Measurements from ENCODE around the gene GREM2. TPM values are rescaled to one million over a fixed set of nuclear protein-coding genes. Genes with fewer than 3 reads are reported as not detected.

The GREM2 gene
- total RNA-seq (2021) (0.07 to 0.17 TPM (median 0.11 TPM) in 3 replicates), Bru-seq, nascent RNA (percentile 15 among the genes with signal in this experiment)
- long read RNA-seq, experiment 1, partial matches to known transcripts, result 0 of 1 reads
- long read RNA-seq, experiment 1, other reads (novel, unspliced or antisense), result 1 of 1 reads
- long read RNA-seq, experiment 2, result 0 reads
- long read RNA-seq, experiment 3, result 0 reads

- CTCF ChIA-PET, result interaction anchor here (0.6 to 1.2 kb wide), 4 partner anchors 71 to 607 kb away, joined by 3 to 6 read pairs (median 4); no protein-coding TSS in a partner anchor
- H3K4me1 Mint-ChIP-seq, result peaks cover 55% of the 10 kb centered on the region
- ATAC-seq, result peak; percentile 87
- POLR2A ChIA-PET, result interaction anchor here (0.7 kb wide), 1 partner anchor 119 kb away, joined by 3 read pairs; no protein-coding TSS in a partner anchor
- no peaks in the 10 kb centered on the region for H3K36me3 Mint-ChIP-seq
- DNase-seq (ENCODE audit: low spot score), result peak; percentile 67
- H3K4me3 Mint-ChIP-seq, result peak within 1 kb of the TSS; percentile 79
- TF ChIP-seq ZNF232 (CRISPR knock-in tag; IDR thresholded peaks at IDR 0.05) (0 out of 2 replicates have a peak, but pooled peaks have one; percentile 15), PRDM15 (CRISPR knock-in tag; IDR thresholded peaks at IDR 0.05) (no peak)
- H3K27me3 Mint-ChIP-seq (ENCODE audit: low read depth), result peaks cover 22% of the 10 kb centered on the region
- no peaks in the 10 kb centered on the region for H3K9me3 Mint-ChIP-seq
- H3K27ac Mint-ChIP-seq, result no peak within 1 kb of the TSS
These were observed at the start of gene GREM2 for GRCh38 chr1:240611619-240612480. Gene GREM2 (minus strand): TSS chr1:240612155. CDS start chr1:240493475, 118,680 bp downstream.

GRCh38 chr1:240658312-240658960, 46.5 kb upstream of the GREM2 start:
- Mint-ChIP-seq H3K36me3 (no peaks in the 10 kb centered on the region), H3K4me1 (peaks cover 2% of the 10 kb centered on the region; the same call in 1 of the 2 replicates), H3K27me3 (ENCODE audit: low read depth) (no peaks in the 10 kb centered on the region), H3K9me3 (no peaks in the 10 kb centered on the region), H3K4me3 (no peak overlapping the region), H3K27ac (no peak overlapping the region)
- CTCF ChIA-PET, result no interaction called here
- TF ChIP-seq SOX15 (CRISPR knock-in tag; IDR thresholded peaks at IDR 0.05) (no peak), GABPB1 (CRISPR knock-in tag; IDR thresholded peaks at IDR 0.05) (no peak), HMGXB4 (CRISPR knock-in tag; IDR thresholded peaks at IDR 0.05) (no peak), OVOL2 (CRISPR knock-in tag; IDR thresholded peaks at IDR 0.05; ENCODE audit: borderline replicate concordance) (no peak), USF1 (CRISPR knock-in tag; IDR thresholded peaks at IDR 0.05) (no peak), EMX1 (CRISPR knock-in tag; IDR thresholded peaks at IDR 0.05) (no peak), GTF2I (CRISPR knock-in tag; conservative IDR thresholded peaks at IDR 0.05) (no peak), GRHL2 (CRISPR knock-in tag; IDR thresholded peaks at IDR 0.05; ENCODE audit: insufficient replicate concordance, severe bottlenecking) (no peak), MYBL2 (CRISPR knock-in tag; IDR thresholded peaks at IDR 0.05) (no peak), ZNF512 (CRISPR knock-in tag; IDR thresholded peaks at IDR 0.05; ENCODE audit: borderline replicate concordance) (no peak), SMAD4 (CRISPR knock-in tag; IDR thresholded peaks at IDR 0.05) (no peak), ZNF232 (CRISPR knock-in tag; IDR thresholded peaks at IDR 0.05) (no peak), ZNF138 (CRISPR knock-in tag; conservative IDR thresholded peaks at IDR 0.05) (no peak)
- POLR2A ChIA-PET, result no interaction called here
- DNase-seq (ENCODE audit: low spot score), result no peak
- ATAC-seq, result no peak

Data from WTC11 (cell line).